ENCODE measurements around the gene TMEM59.

DNA sequence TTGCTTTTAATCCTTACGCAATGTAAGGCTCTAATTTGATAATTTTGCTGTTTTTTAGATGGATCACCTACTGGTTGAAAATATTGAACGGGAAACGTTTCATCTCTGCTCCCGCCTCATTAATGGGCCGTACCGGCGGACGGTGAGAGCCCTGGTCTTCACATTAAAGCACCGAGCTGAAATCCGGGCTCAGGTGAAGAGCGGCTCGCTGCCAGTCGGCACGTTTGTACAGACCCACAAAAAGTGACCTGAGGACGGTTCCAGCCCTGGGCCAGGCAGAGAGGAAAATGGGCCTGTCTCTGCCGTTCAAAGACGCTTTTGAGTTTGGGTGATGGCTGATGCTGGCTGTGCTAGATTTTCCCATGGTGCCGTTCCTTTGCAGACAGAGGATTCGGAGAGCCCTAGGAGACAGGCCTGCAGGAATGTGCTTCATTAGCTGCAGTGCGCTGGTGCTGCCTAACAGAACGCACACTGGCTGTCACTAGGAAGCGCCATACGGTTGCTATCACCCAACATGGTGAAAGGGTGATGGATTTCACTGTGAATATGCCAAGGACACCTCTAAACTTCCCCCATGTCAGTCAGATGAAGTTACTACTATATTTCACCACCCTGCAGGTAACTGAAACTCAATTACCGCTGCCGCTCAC, 43.3 kb upstream of the TMEM59 start:
- TF ChIP-seq, protein P1, sequence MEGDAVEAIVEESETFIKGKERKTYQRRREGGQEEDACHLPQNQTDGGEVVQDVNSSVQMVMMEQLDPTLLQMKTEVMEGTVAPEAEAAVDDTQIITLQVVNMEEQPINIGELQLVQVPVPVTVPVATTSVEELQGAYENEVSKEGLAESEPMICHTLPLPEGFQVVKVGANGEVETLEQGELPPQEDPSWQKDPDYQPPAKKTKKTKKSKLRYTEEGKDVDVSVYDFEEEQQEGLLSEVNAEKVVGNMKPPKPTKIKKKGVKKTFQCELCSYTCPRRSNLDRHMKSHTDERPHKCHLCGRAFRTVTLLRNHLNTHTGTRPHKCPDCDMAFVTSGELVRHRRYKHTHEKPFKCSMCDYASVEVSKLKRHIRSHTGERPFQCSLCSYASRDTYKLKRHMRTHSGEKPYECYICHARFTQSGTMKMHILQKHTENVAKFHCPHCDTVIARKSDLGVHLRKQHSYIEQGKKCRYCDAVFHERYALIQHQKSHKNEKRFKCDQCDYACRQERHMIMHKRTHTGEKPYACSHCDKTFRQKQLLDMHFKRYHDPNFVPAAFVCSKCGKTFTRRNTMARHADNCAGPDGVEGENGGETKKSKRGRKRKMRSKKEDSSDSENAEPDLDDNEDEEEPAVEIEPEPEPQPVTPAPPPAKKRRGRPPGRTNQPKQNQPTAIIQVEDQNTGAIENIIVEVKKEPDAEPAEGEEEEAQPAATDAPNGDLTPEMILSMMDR (IDR thresholded peaks at IDR 0.05): no peak
- no peak for TF ChIP-seq POLR2A (IDR thresholded peaks at IDR 0.05)

All from Peyer's patch (tissue), 4 donors.